ENCODE measurements around the gene GPHB5.

DNA sequence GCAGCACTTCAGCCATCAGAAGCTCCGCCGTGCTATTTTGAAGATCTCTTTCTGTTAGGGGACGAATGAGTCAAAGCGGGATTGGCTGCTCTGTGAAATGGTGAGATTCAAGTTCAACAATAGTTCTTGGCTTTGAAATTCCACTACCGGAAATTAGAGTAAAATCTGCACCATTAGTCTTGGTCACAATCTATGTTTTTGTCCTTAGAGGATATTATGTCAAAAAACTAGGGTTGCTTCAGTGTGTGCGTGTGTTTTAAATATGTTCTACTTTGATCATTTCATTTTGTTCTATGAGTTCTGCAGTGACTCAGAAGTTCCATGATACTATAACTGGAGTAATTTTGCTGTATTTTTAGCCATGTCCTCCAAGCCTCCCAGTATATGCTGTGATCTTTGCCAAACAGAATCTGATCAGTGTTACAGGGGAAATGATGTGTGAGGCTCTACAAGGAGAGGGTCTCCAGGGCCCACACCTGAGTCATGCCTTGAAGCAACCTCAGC, 22.6 kb downstream of the GPHB5 start:
- TF ChIP-seq, protein P1, sequence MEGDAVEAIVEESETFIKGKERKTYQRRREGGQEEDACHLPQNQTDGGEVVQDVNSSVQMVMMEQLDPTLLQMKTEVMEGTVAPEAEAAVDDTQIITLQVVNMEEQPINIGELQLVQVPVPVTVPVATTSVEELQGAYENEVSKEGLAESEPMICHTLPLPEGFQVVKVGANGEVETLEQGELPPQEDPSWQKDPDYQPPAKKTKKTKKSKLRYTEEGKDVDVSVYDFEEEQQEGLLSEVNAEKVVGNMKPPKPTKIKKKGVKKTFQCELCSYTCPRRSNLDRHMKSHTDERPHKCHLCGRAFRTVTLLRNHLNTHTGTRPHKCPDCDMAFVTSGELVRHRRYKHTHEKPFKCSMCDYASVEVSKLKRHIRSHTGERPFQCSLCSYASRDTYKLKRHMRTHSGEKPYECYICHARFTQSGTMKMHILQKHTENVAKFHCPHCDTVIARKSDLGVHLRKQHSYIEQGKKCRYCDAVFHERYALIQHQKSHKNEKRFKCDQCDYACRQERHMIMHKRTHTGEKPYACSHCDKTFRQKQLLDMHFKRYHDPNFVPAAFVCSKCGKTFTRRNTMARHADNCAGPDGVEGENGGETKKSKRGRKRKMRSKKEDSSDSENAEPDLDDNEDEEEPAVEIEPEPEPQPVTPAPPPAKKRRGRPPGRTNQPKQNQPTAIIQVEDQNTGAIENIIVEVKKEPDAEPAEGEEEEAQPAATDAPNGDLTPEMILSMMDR (IDR thresholded peaks at IDR 0.05; ENCODE audit: poor library complexity), result no peak
- no peak for TF ChIP-seq EZH2 (IDR thresholded peaks at IDR 0.05; ENCODE audit: borderline replicate concordance)

Measured in hepatocyte (in vitro differentiated cells).